ENCODE data around the gene ZNF688. TPM values are rescaled to one million over a fixed set of nuclear protein-coding genes. Genes with fewer than 3 reads are reported as not detected.

Gene ZNF688
- total and polyA plus RNA-seq, 2 of the 8 experiments (the other 6 are each of a cell fraction or from before 2014, with no cell fraction given), result 2.7 to 3.5 TPM

- Histone ChIP-seq H3K4me3 (ENCODE audit: extremely low read depth in 1 of 4, insufficient read depth in 2 of 4, low read depth in 3 of 4, low read length in 4 of 4) (no peak overlapping the region), H4K8ac (ENCODE audit: extremely low read depth, insufficient read depth, low read length) (no peak overlapping the region), H3K27ac (ENCODE audit: low read depth, low read length) (no peak overlapping the region), H3K4me2 (ENCODE audit: insufficient read depth in 1 of 2, low read depth in 2 of 2, low read length in 2 of 2) (no peak overlapping the region; a peak in 1 of 4 replicates), H3K27me3 (replicated peaks in 1 of 4; ENCODE audit: control insufficient read depth in 3 of 4, extremely low read depth in 1 of 4, insufficient read depth in 3 of 4, low read length in 3 of 4) (no peaks in the 10 kb centered on the region), H3K79me2 (ENCODE audit: control insufficient read depth in 1 of 2, insufficient read depth in 2 of 2, low read length in 2 of 2) (no peaks in the 10 kb centered on the region), H2BK5ac (ENCODE audit: low read depth, low read length) (peak overlapping the region; percentile 15; the same call in 1 of the 2 replicates), H3K9me3 (ENCODE audit: insufficient read depth in 2 of 2, low read depth in 1 of 2, low read length in 1 of 2) (no peaks in the 10 kb centered on the region), H2BK12ac (ENCODE audit: low read depth, low read length) (peak overlapping the region; percentile 11; the same call in 1 of the 2 replicates), H2AFZ (ENCODE audit: low read length) (no peak overlapping the region), H3K79me1 (ENCODE audit: low read depth, low read length) (no peaks in the 10 kb centered on the region), H3K36me3 (ENCODE audit: control insufficient read depth in 2 of 4, insufficient read depth in 4 of 4, low read length in 3 of 4) (no peaks in the 10 kb centered on the region), H2BK20ac (ENCODE audit: low read length) (no peak overlapping the region), H3K9ac (replicated peaks in 1 of 4; ENCODE audit: extremely low read depth in 1 of 4, low read depth in 3 of 4, low read length in 3 of 4) (no peak overlapping the region), H4K91ac (replicated peaks; ENCODE audit: insufficient read length, low read length) (no peak overlapping the region), H3K18ac (ENCODE audit: extremely low read depth, low read length) (peak overlapping the region; percentile 20), H3K4ac (replicated peaks; ENCODE audit: insufficient read length, low read depth, low read length) (no peak overlapping the region), H2BK15ac (ENCODE audit: low read length) (no peak overlapping the region), H3K23ac (ENCODE audit: insufficient read length) (no peak overlapping the region), H3K23me2 (ENCODE audit: low read depth, low read length) (peaks cover 2% of the 10 kb centered on the region; the same call in 1 of the 2 replicates), H3K56ac (replicated peaks; ENCODE audit: insufficient read length, low read depth, low read length) (no peak overlapping the region), H2BK120ac (replicated peaks; ENCODE audit: low read depth, low read length) (no peak overlapping the region), H3K14ac (ENCODE audit: insufficient read length) (no peak overlapping the region), H2AK5ac (ENCODE audit: low read depth, low read length) (no peak overlapping the region), H4K20me1 (replicated peaks in 1 of 2; ENCODE audit: control insufficient read depth in 1 of 2, insufficient read depth in 2 of 2, low read length in 2 of 2) (no peaks in the 10 kb centered on the region), H3K4me1 (replicated peaks in 1 of 4; ENCODE audit: control insufficient read depth in 3 of 4, insufficient read depth in 4 of 4, low read length in 3 of 4) (peaks cover 5 to 23% (median 19%) of the 10 kb centered on the region in 4 experiments), H4K5ac (ENCODE audit: insufficient read length, low read depth, low read length) (no peak overlapping the region)
- FAIRE-seq (no peak), DNase-seq (ENCODE audit: low read depth in 1 of 2, low spot score in 2 of 2) (no peak)
- POLR2A ChIA-PET (ENCODE audit: partially characterized antibody), result interaction anchor here (1.2 to 3.5 kb wide), 5 partner anchors 11 to 45 kb away, joined by 3 to 22 read pairs (median 4); partner anchors contain the start of genes ZNF688 and ZNF764
- 81% methylated on average over 5 of the region's 5 CpGs; no CpG with 5 or more reads in 1 of the 2 experiments for WGBS, 2 experiments (ENCODE audit: extremely low coverage in 1 of 2, insufficient coverage in 1 of 2, insufficient read length in 1 of 2, insufficient replicate concordance in 2 of 2, low coverage in 1 of 2, low lambda C conversion rate in 2 of 2, missing lambda C conversion rate in 1 of 2)
- CTCF ChIA-PET (ENCODE audit: partially characterized antibody), result interaction anchor here (2.5 kb wide), 1 partner anchor 61 kb away, joined by 6 read pairs; no protein-coding TSS in a partner anchor
- TF ChIP-seq PHF8 (conservative IDR thresholded peaks at IDR 0.05; ENCODE audit: low read depth, low read length) (no peak), CHD2 (IDR thresholded peaks at IDR 0.05; ENCODE audit: low read length) (no peak), MAFK (IDR thresholded peaks at IDR 0.05; ENCODE audit: low read depth, low read length) (no peak), EZH2 (IDR thresholded peaks at IDR 0.05; ENCODE audit: low read depth, low read length, severe bottlenecking) (no peak), ATF3 (IDR thresholded peaks at IDR 0.05; ENCODE audit: insufficient read depth, low read depth, low read length) (no peak), BACH1 (IDR thresholded peaks at IDR 0.05; ENCODE audit: low read length) (no peak), RBBP5 (IDR thresholded peaks at IDR 0.05; ENCODE audit: borderline replicate concordance, low read depth, low read length) (no peak), SUZ12 (IDR thresholded peaks at IDR 0.05; ENCODE audit: low read length) (no peak), JUND (IDR thresholded peaks at IDR 0.05; ENCODE audit: low read length) (no peak), POLR2A (IDR thresholded peaks at IDR 0.05; ENCODE audit: control extremely low read depth in 1 of 2, low read depth in 2 of 2, low read length in 2 of 2) (no peak), SP4 (IDR thresholded peaks at IDR 0.05; ENCODE audit: low read length) (no peak), SP1 (IDR thresholded peaks at IDR 0.05; ENCODE audit: low read depth, low read length) (no peak), KDM4A (IDR thresholded peaks at IDR 0.05; ENCODE audit: low read depth, low read length, severe bottlenecking) (no peak), ASH2L (IDR thresholded peaks at IDR 0.05; ENCODE audit: low read length) (no peak), CTBP2 (IDR thresholded peaks at IDR 0.05; ENCODE audit: borderline replicate concordance, insufficient read depth, insufficient read length, low read length) (no peak)
These were observed 28.4 kb downstream of the ZNF688 start for GRCh38 chr16:30543067-30543466.

Measured in H1 (cell line).